GM08714 (cell line): ENCODE results near the gene CNPPD1.

Source experiments
- H3K4me3 ChIP-seq: fragments of 200-500 bp; sonication (Bioruptor generic); 2 replicates; pipeline ENCODE4 v1.5.1; 2014; ENCODE audit warnings: mild to moderate bottlenecking, low read length, inconsistent platforms
- ZNF274 ChIP-seq: IDR thresholded peaks from 2 replicates; pipeline ENCODE4 v1.6.1; 2012; ENCODE audit warnings: mild to moderate bottlenecking, low read depth, low read length

The CNPPD1 gene

DNA sequence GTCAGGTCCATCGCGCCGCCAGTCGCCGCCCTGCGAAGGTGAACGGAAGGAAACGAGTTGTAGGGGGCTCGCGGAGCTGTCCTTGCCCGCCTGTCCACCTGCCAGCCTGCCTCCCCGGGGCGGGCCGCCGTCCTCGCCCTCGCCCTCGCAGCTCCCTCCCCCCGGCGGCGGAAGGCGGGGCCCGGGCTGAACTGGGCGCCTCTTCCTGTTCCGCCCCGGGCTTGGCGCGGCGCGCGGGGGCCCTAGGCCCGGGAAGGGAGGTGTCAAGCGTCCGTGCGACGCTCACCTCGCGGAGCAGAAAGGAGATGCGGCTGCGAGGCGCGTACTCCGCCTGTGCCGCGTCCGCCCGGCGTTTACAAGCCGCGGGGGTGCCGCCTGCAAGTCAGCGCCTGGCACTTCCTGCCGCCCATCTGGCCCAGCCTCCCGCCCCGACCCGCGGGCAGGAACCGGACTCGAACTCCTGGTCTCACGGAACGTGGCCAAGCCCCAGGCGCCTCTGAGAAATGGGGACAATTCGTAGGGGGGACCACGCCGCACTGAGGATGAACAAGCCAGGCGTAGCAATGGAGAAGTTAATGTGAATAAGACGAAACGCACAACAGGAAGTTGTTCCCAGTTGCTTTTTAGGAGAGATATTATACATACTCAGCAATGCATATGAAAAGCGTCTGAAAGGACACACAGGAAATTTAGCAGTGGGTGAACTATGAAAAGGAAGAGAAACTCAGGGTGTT lies at the start of gene CNPPD1:
CNPPD1 (minus strand) TSS at position 108 of the 734 bp plus-strand sequence; CDS start at position 11, 97 bp downstream.
- no peak for TF ChIP-seq ZNF274
- H3K4me3 ChIP-seq = peak within 1 kb of the TSS; percentile 68

DNA sequence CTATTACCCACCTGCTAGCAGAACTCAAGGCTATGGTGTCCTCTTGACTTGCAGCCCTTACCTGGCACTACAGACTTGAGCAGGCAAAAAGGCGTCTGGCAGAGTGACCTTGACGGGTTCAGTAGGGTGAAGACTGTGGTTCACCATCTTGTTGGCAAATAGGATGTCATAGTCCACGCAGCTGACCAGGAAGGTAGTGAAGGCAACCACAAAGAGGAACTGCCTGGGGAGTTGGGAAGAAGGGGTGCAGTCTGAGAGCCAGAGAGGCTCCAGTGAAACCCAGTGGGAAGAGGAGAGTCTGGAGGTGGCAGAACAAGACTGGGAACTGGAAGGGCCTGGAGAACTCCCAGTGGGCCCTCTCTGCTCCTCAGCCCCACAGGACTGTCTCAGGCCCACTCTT lies 48.6 kb upstream of the CNPPD1 start:
- TF ChIP-seq ZNF274 = no peak

DNA sequence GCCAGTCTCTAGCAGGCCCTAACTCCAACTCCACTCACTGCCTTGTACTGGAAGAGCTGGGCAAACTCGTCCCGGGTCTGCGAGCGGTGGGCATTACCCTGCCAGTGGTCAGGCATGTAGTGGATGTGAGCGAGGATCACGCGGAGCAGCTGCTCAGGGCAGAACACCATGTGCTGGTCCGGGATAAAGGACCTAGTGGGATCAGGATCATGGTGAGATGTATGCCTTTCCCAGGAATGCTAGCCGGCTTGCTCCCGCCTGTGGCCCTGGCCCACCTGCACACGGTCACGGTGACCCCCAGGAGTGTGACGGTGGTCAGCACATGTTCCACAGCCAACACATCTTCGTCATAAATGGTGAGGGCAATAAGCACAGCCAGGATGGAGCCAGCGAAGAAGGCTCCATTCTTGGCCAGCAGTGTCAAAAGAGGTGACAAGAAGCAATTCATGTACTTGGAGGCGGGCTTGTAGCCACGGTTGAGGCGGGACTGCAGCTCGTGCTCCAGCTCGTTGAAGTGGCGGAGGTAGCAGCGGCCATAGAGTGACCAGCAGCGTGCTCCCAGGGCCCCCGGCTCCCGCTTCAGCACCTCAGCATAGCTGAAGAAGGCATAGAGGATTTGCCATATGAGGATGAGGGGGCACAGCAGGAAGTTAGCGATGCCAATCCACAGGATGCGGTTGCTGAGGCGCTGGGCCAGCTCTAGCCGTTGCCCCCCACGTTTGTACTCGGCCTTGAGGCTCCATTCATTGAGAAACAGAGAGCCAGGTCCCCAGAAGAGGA lies 47.3 kb upstream of the CNPPD1 start:
- TF ChIP-seq ZNF274 = no peak

More for the DNA sequence above, 48.6 kb upstream of the CNPPD1 start:
- H3K4me3 ChIP-seq = no peak overlapping the region

DNA sequence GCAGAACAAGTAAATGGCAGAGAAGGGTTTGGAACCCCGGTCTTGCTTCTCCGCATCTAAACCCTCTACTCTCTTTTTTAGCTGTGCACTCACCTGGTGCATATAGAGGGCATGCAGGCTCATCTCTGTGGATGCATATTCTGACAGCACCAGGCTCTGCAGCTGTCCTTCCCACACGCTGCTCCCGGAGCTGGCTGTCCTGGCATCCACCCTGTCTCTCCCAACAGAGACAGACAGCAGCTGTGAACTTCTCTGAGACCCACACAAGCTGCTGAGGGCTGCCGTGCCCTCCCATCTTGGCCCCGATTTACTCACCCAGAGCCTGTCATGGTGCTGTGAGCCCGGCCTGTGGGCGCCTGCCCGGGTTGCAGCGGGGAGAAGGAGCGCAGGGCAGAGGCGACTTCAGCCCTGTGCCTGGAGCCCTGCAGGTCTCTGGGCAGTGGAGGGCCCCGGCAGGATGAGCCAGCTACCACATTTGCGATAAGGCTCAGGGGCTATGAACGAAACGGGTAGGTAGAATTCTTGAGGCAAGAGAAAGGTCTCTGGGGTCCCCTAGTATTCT lies 45.3 kb upstream of the CNPPD1 start:
- TF ChIP-seq ZNF274 = no peak
- no peak overlapping the region for H3K4me3 ChIP-seq

More for the DNA sequence above, 47.3 kb upstream of the CNPPD1 start:
- H3K4me3 ChIP-seq = no peak overlapping the region

DNA sequence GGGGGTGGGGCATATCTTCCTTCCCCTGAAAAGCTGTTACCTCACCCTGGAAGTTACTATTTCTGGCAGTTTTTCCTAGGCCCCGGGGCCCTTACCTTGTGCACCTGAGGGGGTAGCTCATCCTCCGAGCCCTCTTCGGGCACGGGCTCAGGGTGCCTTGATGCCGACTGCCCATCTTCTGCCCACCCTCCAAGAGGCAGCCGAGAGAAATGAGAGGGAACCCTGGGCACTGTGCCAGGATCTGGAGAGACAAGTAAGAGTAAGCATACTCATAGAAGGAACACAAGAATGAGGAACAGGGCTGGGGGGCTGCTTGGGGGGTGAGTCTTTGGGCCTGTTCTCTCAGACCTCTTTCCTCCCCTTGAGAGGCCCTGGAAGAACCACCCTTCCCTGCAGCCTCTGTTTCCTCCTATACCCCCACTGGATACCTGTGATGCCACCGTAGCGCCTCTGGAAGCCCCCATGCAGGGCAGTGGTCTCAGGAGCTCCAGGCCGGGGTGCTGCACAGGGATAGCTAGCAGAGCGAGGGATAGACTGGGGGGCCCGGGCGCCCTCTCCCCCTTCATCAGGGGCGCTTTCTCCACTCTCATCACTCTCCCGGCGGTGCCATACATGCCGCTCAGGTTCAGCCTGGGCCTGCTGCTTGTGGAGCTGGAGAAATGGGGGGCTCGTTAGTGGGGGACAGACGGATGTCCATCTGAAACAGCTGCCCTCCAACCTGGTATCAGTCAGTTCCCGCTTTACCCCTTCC lies 44.1 kb upstream of the CNPPD1 start:
- no peak overlapping the region for H3K4me3 ChIP-seq
- no peak for TF ChIP-seq ZNF274

DNA sequence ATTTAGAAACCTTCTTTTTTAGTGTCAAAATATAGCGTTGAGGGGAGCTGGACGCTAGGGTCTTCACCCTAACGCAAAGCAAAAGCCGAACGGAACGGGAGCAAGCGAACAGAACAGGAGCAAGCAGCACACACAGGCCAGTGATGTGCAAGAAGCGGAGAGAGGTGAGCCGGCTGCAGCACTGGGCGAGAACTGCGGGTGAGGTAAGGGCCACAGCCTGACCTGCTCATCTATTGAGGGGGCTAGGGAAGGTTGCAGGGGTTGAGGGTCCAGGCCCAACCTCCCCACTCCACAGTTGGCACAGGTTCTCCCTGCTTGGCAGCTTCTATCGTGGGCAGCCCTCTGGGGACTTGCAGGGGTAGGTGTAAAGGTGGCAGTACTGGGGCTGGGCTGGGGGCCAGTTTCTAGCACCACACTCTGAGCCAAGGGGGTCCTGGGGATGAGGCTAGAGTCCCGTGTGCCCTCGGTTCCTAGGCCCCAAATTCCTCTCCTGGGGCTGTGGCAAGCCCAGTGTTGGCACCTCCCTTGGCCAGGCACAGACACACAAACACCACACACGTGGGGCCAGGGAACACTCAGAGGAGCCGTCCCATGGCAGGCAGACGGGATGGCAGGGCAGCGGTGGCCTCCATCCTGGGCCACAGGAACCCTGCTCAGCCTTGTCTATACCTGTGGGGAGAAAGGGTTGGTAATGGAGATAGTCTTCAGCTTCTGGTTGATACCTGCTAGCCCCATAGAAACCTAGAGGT lies 43.2 kb upstream of the CNPPD1 start:
- no peak overlapping the region for H3K4me3 ChIP-seq
- TF ChIP-seq ZNF274 = no peak

DNA sequence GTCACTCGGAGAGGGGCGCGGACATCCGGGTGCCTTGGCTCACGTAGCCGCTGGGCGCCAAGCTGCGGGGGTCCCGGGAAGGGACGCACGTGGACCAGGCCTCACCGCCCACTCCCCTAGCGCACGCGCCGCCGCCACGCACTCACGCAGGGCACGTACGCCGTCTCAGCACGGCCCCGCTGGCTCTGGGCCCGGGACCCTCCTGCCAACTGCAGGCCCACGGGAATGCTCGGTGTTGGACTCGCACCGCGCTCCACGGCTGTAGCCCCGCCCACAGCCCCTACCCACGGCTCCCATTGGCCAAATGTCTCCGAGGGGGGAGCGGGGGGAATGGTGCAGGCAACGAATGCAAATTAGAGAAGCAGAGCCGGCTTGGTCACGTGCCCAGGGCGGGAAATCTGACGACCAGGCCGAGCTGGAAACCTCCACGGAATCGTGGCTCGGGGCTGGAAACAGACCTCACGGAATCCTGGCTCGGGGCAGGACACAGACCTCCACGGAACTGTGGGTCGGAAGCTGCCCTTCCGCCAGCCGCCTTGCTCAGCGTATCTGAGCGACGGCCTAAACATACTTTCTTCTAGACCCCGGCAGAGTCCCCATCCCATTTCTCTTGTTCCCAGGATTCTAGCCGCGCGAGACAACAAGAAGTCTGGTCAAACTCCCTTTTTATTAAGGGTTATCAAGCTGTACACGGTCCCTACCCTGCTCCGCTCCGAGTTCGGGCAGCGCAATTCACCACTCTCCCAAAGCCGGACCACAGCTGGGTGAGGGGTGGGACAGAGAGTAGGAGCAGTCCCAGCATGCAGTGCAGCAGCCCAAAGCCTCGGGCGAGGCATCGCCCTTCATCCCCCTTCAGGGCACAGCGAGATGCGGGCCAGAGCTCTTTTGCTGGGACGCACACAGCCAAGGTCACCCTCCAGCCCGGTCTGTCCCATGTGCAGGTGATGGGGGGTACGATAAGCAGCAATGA lies 42.3 kb upstream of the CNPPD1 start, which contains the start of gene ABCB6:
ABCB6 (minus strand) TSS at position 227 of the 970 bp plus-strand sequence. CDS start 285 bp downstream, outside the sequence.
- TF ChIP-seq ZNF274 = no peak
- H3K4me3 ChIP-seq = peak within 1 kb of the TSS; percentile 68; the same call in 1 of the 2 replicates

DNA sequence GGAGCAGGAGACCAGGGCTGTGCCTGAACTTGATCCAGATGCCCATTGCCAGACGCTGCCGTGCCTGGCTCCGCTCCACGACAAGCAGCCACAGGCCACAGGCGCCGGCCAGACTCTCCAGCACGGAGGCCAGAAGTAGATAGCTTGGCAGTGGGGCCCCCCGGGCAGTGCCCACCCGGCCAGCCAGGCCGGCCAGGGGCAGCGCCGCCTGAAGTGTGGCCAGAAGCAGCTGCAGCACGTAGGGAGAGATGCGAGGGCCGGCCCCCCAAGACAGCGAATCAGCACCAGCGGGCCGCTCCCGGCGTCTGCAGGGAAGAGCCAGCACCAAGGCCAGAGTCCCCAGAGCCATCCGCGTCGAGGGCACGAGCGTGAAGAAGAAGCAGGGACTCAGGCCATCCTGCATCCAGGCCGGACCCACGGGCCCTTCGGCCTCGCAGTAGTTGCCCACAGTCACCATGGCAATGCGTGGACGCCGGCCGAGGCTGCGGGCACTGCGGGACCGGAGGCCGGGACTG lies 41.5 kb upstream of the CNPPD1 start:
- peak overlapping the region; percentile 68; the same call in 1 of the 2 replicates for H3K4me3 ChIP-seq
- TF ChIP-seq ZNF274 = no peak

DNA sequence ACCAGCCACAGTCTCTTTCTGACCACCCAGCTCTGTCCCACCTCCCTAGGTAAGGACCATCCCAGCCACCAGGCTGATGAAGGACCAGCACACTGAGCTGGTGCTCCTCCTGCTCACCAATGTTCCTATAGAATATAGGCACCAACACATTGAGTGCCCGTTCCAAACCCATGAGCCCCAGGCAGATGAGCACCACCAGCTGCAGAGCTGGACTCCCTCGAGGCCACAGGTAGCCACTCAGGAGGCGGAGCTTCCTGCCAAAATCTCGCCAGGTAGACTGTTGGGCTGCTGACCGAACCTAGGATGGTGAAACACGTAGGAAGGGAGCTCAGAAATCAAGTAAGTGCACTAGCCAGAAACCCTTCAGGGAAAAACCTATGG lies 39.8 kb upstream of the CNPPD1 start:
- no peak for TF ChIP-seq ZNF274

DNA sequence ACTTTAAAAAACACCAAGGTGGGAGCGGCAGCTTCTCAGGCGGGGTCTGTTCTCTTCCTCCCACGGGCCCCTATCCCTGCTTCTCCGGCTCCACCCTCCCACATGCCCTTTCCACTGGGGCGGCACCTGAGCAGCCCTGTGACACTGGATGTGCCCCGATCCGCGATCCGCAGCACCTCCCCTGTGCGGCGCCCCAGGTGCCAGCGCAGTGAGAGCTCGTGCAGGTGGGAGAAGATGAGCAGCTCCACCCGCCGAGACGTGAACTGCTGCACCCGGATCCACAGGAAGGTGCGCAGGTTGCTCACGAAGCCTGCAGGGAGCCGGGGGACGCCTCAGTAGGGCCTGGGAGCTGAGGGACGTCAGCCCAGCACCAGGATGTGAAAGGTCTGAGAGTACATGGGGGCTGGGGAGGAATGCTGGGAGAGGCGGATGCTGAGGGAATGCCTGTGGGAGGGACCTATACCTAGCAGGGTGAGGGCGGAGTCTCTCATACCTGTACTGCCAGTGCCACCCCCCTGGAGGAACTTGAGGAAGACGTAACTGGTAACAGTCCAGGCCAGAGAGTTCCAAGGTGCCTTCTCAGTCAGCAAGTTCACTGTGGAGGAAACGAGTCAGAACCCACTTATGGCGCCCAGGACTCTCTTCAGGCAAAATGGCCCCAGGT lies 39.3 kb upstream of the CNPPD1 start:
- H3K4me3 ChIP-seq = no peak overlapping the region
- TF ChIP-seq ZNF274 = no peak

More for the DNA sequence above, 39.8 kb upstream of the CNPPD1 start:
- H3K4me3 ChIP-seq = no peak overlapping the region

DNA sequence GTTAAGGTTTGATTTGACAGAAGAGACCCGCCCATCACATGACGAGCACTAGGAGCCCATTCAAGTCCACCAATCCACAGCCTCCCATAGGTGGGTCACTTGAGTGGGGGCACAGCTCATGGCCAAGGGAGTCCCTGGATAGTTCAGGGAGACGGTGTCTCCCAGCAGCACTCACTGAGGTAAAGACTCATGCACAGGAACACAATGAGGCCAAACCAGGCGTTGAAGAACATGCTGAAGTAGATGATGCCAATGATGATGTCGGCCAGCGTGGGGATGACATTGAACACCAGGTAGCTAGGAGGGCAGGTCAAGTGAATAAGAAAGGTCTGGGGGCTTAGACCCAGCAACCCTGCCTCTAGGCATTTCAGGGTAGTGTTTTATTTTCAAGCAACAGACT lies 38.1 kb upstream of the CNPPD1 start:
- no peak overlapping the region for H3K4me3 ChIP-seq
- no peak for TF ChIP-seq ZNF274
